ENCODE data around the gene NEU4. TPM values are rescaled to one million over a fixed set of nuclear protein-coding genes. Genes with fewer than 3 reads are reported as not detected.

The NEU4 gene
- total and polyA plus RNA-seq, 9 of the 15 experiments (the other 6 are each of a cell fraction or from before 2014, with no cell fraction given) = 0.01 to 0.40 TPM; not detected in 7

DNA sequence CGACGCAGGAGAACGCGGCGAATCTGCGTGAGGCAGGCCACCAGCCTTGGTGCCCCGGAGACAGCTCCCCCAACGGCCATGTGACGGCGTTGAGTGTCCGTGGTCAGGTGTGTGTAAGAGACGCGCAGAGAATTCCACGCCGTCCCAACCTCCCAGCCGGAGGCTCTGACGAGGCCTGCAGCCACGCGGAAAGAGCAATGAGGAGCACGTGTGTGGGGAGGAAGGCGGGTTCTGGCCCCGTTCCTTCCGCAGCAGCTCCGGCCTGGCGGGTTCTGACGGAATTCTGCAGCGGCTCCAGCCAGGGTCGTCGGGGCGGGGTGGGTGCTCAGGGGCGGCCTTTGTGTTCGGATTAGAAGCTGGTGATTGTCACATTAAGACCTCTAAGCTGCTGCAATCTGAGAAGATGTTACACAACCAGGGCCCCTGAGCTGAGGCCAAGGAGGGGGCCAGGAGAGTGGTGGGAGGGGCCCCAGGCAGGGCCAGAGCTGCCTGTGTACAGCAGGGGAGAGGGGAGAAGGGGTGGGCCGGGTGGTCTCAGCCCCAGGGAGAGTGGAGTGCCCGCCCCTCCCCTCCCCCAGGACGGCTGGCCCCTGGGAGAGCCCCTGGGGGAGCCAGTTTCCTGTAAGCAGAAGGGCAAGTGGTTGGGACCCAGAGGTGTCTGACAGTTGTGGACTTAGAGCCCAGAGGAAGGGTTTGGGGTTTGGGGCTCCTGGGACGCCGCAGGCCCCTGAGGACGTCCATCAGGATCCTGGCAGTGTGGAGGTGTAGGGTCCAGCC, 37.5 kb upstream of the NEU4 start (continued):
- no peak for TF ChIP-seq CBX8 (IDR thresholded peaks at IDR 0.05; ENCODE audit: borderline replicate concordance, extremely low read depth, low read depth, low read length, poor library complexity, severe bottlenecking)
- TF ChIP-seq HDAC1 (IDR thresholded peaks at IDR 0.05) = no peak
- no peak for TF ChIP-seq ZNF24 (IDR thresholded peaks at IDR 0.05)
- TF ChIP-seq TCF7L2 (IDR thresholded peaks at IDR 0.05; ENCODE audit: low read depth, low read length) = no peak
- no peak for TF ChIP-seq BCOR (IDR thresholded peaks at IDR 0.05)
- no peak for TF ChIP-seq PHB (CRISPR knock-in tag; IDR thresholded peaks at IDR 0.05)
- TF ChIP-seq, protein P1, sequence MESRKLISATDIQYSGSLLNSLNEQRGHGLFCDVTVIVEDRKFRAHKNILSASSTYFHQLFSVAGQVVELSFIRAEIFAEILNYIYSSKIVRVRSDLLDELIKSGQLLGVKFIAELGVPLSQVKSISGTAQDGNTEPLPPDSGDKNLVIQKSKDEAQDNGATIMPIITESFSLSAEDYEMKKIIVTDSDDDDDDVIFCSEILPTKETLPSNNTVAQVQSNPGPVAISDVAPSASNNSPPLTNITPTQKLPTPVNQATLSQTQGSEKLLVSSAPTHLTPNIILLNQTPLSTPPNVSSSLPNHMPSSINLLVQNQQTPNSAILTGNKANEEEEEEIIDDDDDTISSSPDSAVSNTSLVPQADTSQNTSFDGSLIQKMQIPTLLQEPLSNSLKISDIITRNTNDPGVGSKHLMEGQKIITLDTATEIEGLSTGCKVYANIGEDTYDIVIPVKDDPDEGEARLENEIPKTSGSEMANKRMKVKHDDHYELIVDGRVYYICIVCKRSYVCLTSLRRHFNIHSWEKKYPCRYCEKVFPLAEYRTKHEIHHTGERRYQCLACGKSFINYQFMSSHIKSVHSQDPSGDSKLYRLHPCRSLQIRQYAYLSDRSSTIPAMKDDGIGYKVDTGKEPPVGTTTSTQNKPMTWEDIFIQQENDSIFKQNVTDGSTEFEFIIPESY (CRISPR knock-in tag; IDR thresholded peaks at IDR 0.05) = peak; percentile 93
- TF ChIP-seq ZNF239 (CRISPR knock-in tag; IDR thresholded peaks at IDR 0.05) = peak; percentile 82
- TF ChIP-seq THRA (IDR thresholded peaks at IDR 0.05) = no peak
- TF ChIP-seq EP300 (IDR thresholded peaks at IDR 0.05; ENCODE audit: low read length) = no peak
- no peak for TF ChIP-seq NFRKB (IDR thresholded peaks at IDR 0.05; ENCODE audit: low read depth)

All from K562 (cell line).